Loucy (cell line): Measurements from ENCODE around the gene ADGRG7.
"Not testable (repeated sequence)": the region's sequence is repeated elsewhere in the genome, so short reads cannot be mapped to it uniquely, and the experiment has no call there.

Source experiments
- H2AFZ ChIP-seq: fragments of 200-600 bp; sonication (generic); 2 replicates; pipeline ENCODE4 v1.6.0; 2016; ENCODE audit warnings: antibody characterized with exemption, mild to moderate bottlenecking, low read length, moderate library complexity
- H3F3A ChIP-seq: fragments of 200-600 bp; 2 replicates; pipeline ENCODE4 v1.6.0; 2016; ENCODE audit warnings: antibody characterized with exemption, low read depth, mild to moderate bottlenecking
- H3K27me3 ChIP-seq: fragments of 200-600 bp; sonication (generic); 2 replicates; pipeline ENCODE4 v1.6.1; 2014; ENCODE audit warnings: low read length, mild to moderate bottlenecking; ENCODE audit not compliant: insufficient read depth, poor library complexity, severe bottlenecking
- H3K36me3 ChIP-seq: fragments of 200-600 bp; sonication (generic); 2 replicates; pipeline ENCODE4 v1.6.1; 2016; ENCODE audit warnings: low read length; ENCODE audit not compliant: insufficient read depth
- H3K4me1 ChIP-seq: fragments of 200-600 bp; sonication (generic); 2 replicates; pipeline ENCODE4 v1.5.1; 2014; ENCODE audit warnings: low read length, mild to moderate bottlenecking; ENCODE audit not compliant: insufficient read depth, poor library complexity, severe bottlenecking
- H3K4me2 ChIP-seq: fragments of 200-600 bp; sonication (generic); 2 replicates; pipeline ENCODE4 v1.6.0; 2014; ENCODE audit warnings: antibody characterized with exemption, low read length, low read depth, mild to moderate bottlenecking; ENCODE audit not compliant: poor library complexity, severe bottlenecking
- H3K4me3 ChIP-seq: fragments of 200-600 bp; sonication (generic); 2 replicates; pipeline ENCODE4 v1.5.1; 2014; ENCODE audit warnings: low read length, mild to moderate bottlenecking, mixed read lengths; ENCODE audit not compliant: poor library complexity, severe bottlenecking
- H3K79me2 ChIP-seq: fragments of 200-600 bp; sonication (generic); 2 replicates; pipeline ENCODE4 v1.6.1; 2014; ENCODE audit warnings: low read length; ENCODE audit not compliant: insufficient read depth
- H3K9ac ChIP-seq: fragments of 200-600 bp; sonication (generic); 2 replicates; pipeline ENCODE4 v1.6.0; 2014; ENCODE audit warnings: mild to moderate bottlenecking, low read depth, low read length, moderate library complexity; ENCODE audit not compliant: poor library complexity, severe bottlenecking
- H3K9me2 ChIP-seq: fragments of 200-600 bp; sonication (generic); replicated peaks from 2 replicates; pipeline ENCODE4 v1.6.1; 2016; ENCODE audit warnings: low read depth, low read length, mixed read lengths
- H3K9me3 ChIP-seq: fragments of 200-600 bp; sonication (generic); 2 replicates; pipeline ENCODE4 v1.6.1; 2014; ENCODE audit warnings: mild to moderate bottlenecking, antibody characterized with exemption, low read length, low read depth; ENCODE audit not compliant: insufficient read depth
- H4K20me1 ChIP-seq: fragments of 200-600 bp; sonication (generic); 2 replicates; pipeline ENCODE4 v1.6.0; 2014; ENCODE audit warnings: antibody characterized with exemption, low read length, mild to moderate bottlenecking; ENCODE audit not compliant: insufficient read depth, poor library complexity, severe bottlenecking
- CTCF ChIP-seq: fragments of 200-600 bp; sonication (generic); conservative IDR thresholded peaks from 2 replicates; pipeline ENCODE4 v1.5.1; 2014; ENCODE audit warnings: mild to moderate bottlenecking, antibody characterized with exemption, low read length
- EZH2phosphoT487 ChIP-seq: fragments of 200-600 bp; IDR thresholded peaks from 2 replicates; pipeline ENCODE4 v1.6.1; 2018; ENCODE audit warnings: antibody characterized with exemption, mild to moderate bottlenecking, moderate library complexity, borderline replicate concordance

The ADGRG7 gene

GRCh38 chr3:100578646-100579045, 30.8 kb upstream of the ADGRG7 start:
- no peak overlapping the region for H3K9ac ChIP-seq
- H3K27me3 ChIP-seq, result no peaks in the 10 kb centered on the region
- H3K4me1 ChIP-seq, result no peaks in the 10 kb centered on the region
- no peaks in the 10 kb centered on the region for H3K36me3 ChIP-seq
- no peak overlapping the region for H3K4me2 ChIP-seq
- H3K9me3 ChIP-seq, result no peaks in the 10 kb centered on the region
- H3K79me2 ChIP-seq, result no peaks in the 10 kb centered on the region
- no peak overlapping the region for H3K4me3 ChIP-seq
- H2AFZ ChIP-seq, result no peak overlapping the region
- no peaks in the 10 kb centered on the region for H3F3A ChIP-seq
- no peaks in the 10 kb centered on the region for H4K20me1 ChIP-seq
- H3K9me2 ChIP-seq, result no peaks in the 10 kb centered on the region
- no peak for TF ChIP-seq EZH2phosphoT487
- no peak for TF ChIP-seq CTCF

DNA sequence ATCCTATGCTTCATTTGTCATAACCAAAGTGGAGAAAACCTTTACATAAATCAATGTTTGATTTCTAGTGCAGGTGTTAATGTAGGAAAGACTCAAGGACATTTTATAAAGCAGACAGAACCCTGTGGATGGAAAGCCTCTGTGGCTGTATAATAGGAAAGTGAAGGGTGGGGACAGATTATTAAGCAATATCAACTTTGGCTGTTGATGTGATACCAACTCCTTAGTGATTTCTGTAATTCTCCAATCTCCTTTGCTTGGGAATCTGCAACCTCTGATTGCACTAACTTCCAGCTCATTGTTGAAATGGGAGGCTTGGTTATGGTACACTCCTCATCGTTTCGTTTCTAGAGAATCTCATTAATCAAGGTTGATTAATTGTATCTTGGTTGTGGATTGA, 29.3 kb upstream of the ADGRG7 start:
- Histone ChIP-seq H3K4me3 (no peak overlapping the region), H3K27me3 (no peaks in the 10 kb centered on the region), H3K9ac (no peak overlapping the region), H2AFZ (no peak overlapping the region), H3F3A (no peaks in the 10 kb centered on the region), H3K9me2 (no peaks in the 10 kb centered on the region), H3K79me2 (no peaks in the 10 kb centered on the region), H3K4me2 (no peak overlapping the region), H4K20me1 (no peaks in the 10 kb centered on the region), H3K9me3 (no peaks in the 10 kb centered on the region), H3K36me3 (no peaks in the 10 kb centered on the region), H3K4me1 (no peaks in the 10 kb centered on the region)
- no peak for TF ChIP-seq CTCF
- no peak for TF ChIP-seq EZH2phosphoT487

DNA sequence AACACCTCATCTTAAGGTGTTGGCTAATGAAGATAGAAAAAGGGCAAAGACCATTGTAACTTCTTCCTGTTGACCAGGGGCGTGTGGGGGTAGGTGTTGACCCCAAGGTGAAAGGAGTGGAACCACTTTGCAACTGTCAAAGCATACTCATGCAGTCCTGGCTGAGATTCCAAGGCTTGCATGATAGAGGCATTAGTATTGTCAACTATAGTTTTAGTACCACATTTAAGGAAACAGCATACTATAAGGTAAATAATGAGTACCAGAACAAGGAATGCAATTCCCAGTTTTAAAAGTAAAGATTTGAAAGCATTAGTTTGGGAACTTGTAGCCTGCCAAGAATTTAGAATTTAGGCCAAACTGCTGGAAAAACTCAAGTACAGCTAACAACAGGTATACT, 27.8 kb upstream of the ADGRG7 start:
- no peak overlapping the region for H3K4me2 ChIP-seq
- no peaks in the 10 kb centered on the region for H3F3A ChIP-seq
- no peaks in the 10 kb centered on the region for H3K27me3 ChIP-seq
- H4K20me1 ChIP-seq, result no peaks in the 10 kb centered on the region
- no peak overlapping the region for H2AFZ ChIP-seq
- H3K9me2 ChIP-seq, result no peaks in the 10 kb centered on the region
- no peaks in the 10 kb centered on the region for H3K36me3 ChIP-seq
- H3K9me3 ChIP-seq, result no peaks in the 10 kb centered on the region
- H3K4me1 ChIP-seq, result no peaks in the 10 kb centered on the region
- H3K4me3 ChIP-seq, result no peak overlapping the region
- no peak for TF ChIP-seq EZH2phosphoT487
- TF ChIP-seq CTCF, result no peak
- H3K79me2 ChIP-seq, result no peaks in the 10 kb centered on the region
- H3K9ac ChIP-seq, result no peak overlapping the region

GRCh38 chr3:100582157-100582556, 27.2 kb upstream of the ADGRG7 start:
- H3K4me3 ChIP-seq, H3K27me3 ChIP-seq, H3K79me2 ChIP-seq, H3K9me3 ChIP-seq, H3K9ac ChIP-seq, H3K9me2 ChIP-seq, H4K20me1 ChIP-seq, H3K4me1 ChIP-seq, H2AFZ ChIP-seq, H3K36me3 ChIP-seq, H3K4me2 ChIP-seq, H3F3A ChIP-seq: not testable (repeated sequence)
